Fibroblast of lung (primary cell): ENCODE measurements around the gene TEK. TPM values are rescaled to one million over a fixed set of nuclear protein-coding genes. Genes with fewer than 3 reads are reported as not detected.
A peak's percentile ranks its signal among the peaks of the same experiment; 100 is the strongest.

ENCODE experiments used
- DNase-seq, 2 donors: peaks; one replicate each; pipeline versions ENCODE4 v3.0.0 to v3.0.0-alpha.2; 2010; ENCODE audit warnings: low read depth in 2 of 2
- H2AFZ ChIP-seq: 2 replicates; pipeline ENCODE4 v1.5.1; 2012; ENCODE audit warnings: low read length, control low read depth, inconsistent platforms
- H3K27ac ChIP-seq: 2 replicates; pipeline ENCODE4 v1.5.1; 2011; ENCODE audit warnings: low read length, control low read depth; ENCODE audit not compliant: insufficient read depth
- H3K27me3 ChIP-seq: 2 replicates; pipeline ENCODE4 v1.5.1; 2011; ENCODE audit warnings: mild to moderate bottlenecking, low read length; ENCODE audit not compliant: control insufficient read depth, insufficient read depth
- H3K36me3 ChIP-seq: 2 replicates; pipeline ENCODE4 v1.5.1; 2011; ENCODE audit warnings: low read length; ENCODE audit not compliant: control insufficient read depth, insufficient read depth
- H3K4me1 ChIP-seq: 2 replicates; pipeline ENCODE4 v1.5.1; 2011; ENCODE audit warnings: low read length; ENCODE audit not compliant: control insufficient read depth, insufficient read depth; ENCODE audit errors: extremely low read depth
- H3K4me2 ChIP-seq: 2 replicates; pipeline ENCODE4 v1.5.1; 2011; ENCODE audit warnings: low read length, control low read depth; ENCODE audit not compliant: insufficient read depth; ENCODE audit errors: extremely low read depth
- H3K4me3 ChIP-seq, 4 experiments: fragments of 200-600 bp in 1 of 4; sonication (generic) in 1 of 4; replicated peaks in 1 of 4; 2 replicates each; pipeline ENCODE4 v1.5.1; 2011 to 2016; ENCODE audit warnings: low read length in 4 of 4, low read depth in 3 of 4, mild to moderate bottlenecking in 3 of 4, control low read depth in 2 of 4, inconsistent platforms in 1 of 4, mixed read lengths in 1 of 4; ENCODE audit not compliant: insufficient read depth in 1 of 4; ENCODE audit errors: control extremely low read depth in 1 of 4
- H3K79me2 ChIP-seq: 2 replicates; pipeline ENCODE4 v1.5.1; 2012; ENCODE audit warnings: mild to moderate bottlenecking, low read length, inconsistent platforms; ENCODE audit not compliant: control insufficient read depth, insufficient read depth
- H3K9ac ChIP-seq: 2 replicates; pipeline ENCODE4 v1.5.1; 2011; ENCODE audit warnings: mild to moderate bottlenecking, low read length, control low read depth; ENCODE audit not compliant: insufficient read depth
- H3K9me3 ChIP-seq: 2 replicates; pipeline ENCODE4 v1.5.1; 2012; ENCODE audit warnings: low read depth, low read length; ENCODE audit not compliant: control insufficient read depth, insufficient read depth
- H4K20me1 ChIP-seq: 2 replicates; pipeline ENCODE4 v1.5.1; 2011; ENCODE audit warnings: low read length; ENCODE audit not compliant: control insufficient read depth, insufficient read depth; ENCODE audit errors: extremely low read depth
- EZH2 ChIP-seq: IDR thresholded peaks from 2 replicates; pipeline ENCODE4 v1.5.1; 2012; ENCODE audit warnings: low read length, control low read depth, mild to moderate bottlenecking; ENCODE audit errors: missing control alignments
- polyA plus RNA-seq, 2 donors: library from polyadenylated mRNA; depleted of rRNA in 1 of 2; stranded (reverse) in 1 of 2; unstranded in 1 of 2; fragments of >200 nt; gene quantifications; 2 replicates each; pipeline ENCODE4 v1.2.1, GENCODE V29; 2011 to 2012; ENCODE audit warnings: missing spikeins in 1 of 2
- total RNA-seq: library from RNA; depleted of rRNA; stranded (reverse); fragments of >200 nt; gene quantifications from 2 replicates; pipeline ENCODE4 v1.2.1, GENCODE V29; 2014
- TF ChIP-seq, protein P1 (sequence below), 2 donors: IDR thresholded peaks in 1 of 2; conservative IDR thresholded peaks in 1 of 2; 1 replicate in 1 of 2; 2 replicates in 1 of 2; pipeline ENCODE4 v1.5.1; 2011 to 2012; ENCODE audit warnings: low read length in 2 of 2, control low read depth in 1 of 2, inconsistent platforms in 1 of 2, low read depth in 1 of 2, mild to moderate bottlenecking in 1 of 2

Gene TEK
- total and polyA plus RNA-seq, 2 donors (not counting 1 experiment from before 2014, with no cell fraction given), result 0.77 to 1.8 TPM

DNA sequence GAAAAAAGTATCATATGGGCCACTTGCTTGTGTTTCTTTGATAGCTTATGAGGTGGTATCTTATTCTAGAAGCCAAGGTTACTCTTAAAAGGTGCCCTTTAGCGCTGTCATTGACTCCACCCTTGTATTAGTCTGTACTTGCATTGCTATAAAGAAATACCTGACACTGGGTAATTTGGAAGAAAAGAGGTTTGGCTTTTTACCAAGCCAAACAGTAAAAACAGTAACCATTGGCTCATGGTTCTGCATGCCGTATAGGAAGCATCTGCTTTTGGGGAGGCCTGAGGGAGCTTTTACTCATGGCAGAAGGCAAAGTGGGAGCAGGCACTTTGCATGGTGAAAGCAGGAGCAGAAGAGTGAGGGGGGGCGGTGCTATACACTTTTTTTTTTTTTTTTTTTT is 87.4 kb downstream of the TEK start:
- Histone ChIP-seq H3K4me3 (no peak overlapping the region), H3K9me3 (no peaks in the 10 kb centered on the region), H3K27ac (no peak overlapping the region), H3K27me3 (no peaks in the 10 kb centered on the region), H3K4me1 (no peaks in the 10 kb centered on the region), H3K4me2 (no peak overlapping the region), H3K36me3 (no peaks in the 10 kb centered on the region), H3K79me2 (no peaks in the 10 kb centered on the region), H4K20me1 (no peaks in the 10 kb centered on the region), H3K9ac (no peak overlapping the region), H2AFZ (no peak overlapping the region)
- TF ChIP-seq, protein P1, sequence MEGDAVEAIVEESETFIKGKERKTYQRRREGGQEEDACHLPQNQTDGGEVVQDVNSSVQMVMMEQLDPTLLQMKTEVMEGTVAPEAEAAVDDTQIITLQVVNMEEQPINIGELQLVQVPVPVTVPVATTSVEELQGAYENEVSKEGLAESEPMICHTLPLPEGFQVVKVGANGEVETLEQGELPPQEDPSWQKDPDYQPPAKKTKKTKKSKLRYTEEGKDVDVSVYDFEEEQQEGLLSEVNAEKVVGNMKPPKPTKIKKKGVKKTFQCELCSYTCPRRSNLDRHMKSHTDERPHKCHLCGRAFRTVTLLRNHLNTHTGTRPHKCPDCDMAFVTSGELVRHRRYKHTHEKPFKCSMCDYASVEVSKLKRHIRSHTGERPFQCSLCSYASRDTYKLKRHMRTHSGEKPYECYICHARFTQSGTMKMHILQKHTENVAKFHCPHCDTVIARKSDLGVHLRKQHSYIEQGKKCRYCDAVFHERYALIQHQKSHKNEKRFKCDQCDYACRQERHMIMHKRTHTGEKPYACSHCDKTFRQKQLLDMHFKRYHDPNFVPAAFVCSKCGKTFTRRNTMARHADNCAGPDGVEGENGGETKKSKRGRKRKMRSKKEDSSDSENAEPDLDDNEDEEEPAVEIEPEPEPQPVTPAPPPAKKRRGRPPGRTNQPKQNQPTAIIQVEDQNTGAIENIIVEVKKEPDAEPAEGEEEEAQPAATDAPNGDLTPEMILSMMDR (conservative IDR thresholded peaks at IDR 0.05 in 1 of 2, IDR thresholded peaks at IDR 0.05 in 1 of 2; ENCODE audit: low read depth in 1 of 2, low read length in 2 of 2), result no peak
- TF ChIP-seq EZH2, result no peak
- DNase-seq, result no peak

DNA sequence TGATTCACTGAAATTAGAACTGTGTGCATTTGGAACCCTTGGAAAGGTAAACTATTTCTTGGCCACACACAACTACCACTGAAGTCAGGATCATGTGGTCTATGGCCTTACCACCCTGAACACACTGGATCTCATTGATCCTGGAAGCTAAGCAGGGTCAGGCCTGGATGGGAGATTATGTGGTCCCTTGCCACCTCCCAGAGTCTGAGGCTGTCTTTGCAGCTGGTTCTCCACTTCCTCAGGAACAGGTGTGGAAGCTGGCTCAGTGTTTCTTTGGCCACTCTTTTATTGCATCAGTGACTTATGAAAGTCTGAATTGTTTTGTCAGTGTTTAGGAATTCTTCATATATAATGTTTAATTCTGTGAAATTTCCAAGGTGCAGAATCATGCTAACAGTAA is 89.2 kb downstream of the TEK start:
- no peaks in the 10 kb centered on the region for H3K4me1 ChIP-seq
- no peaks in the 10 kb centered on the region for H3K27me3 ChIP-seq
- no peaks in the 10 kb centered on the region for H4K20me1 ChIP-seq
- no peak overlapping the region for H2AFZ ChIP-seq
- TF ChIP-seq, protein P1 (conservative IDR thresholded peaks at IDR 0.05 in 1 of 2, IDR thresholded peaks at IDR 0.05 in 1 of 2; ENCODE audit: low read depth in 1 of 2, low read length in 2 of 2), result peak; percentile 18 to 33
- no peak for TF ChIP-seq EZH2
- H3K9ac ChIP-seq, result no peak overlapping the region
- no peak overlapping the region for H3K4me2 ChIP-seq
- H3K36me3 ChIP-seq, result no peaks in the 10 kb centered on the region
- no peak overlapping the region for H3K4me3 ChIP-seq
- H3K9me3 ChIP-seq, result no peaks in the 10 kb centered on the region
- DNase-seq, result peak in 1 of 2 donors; percentile 51
- no peak overlapping the region for H3K27ac ChIP-seq
- no peaks in the 10 kb centered on the region for H3K79me2 ChIP-seq

DNA sequence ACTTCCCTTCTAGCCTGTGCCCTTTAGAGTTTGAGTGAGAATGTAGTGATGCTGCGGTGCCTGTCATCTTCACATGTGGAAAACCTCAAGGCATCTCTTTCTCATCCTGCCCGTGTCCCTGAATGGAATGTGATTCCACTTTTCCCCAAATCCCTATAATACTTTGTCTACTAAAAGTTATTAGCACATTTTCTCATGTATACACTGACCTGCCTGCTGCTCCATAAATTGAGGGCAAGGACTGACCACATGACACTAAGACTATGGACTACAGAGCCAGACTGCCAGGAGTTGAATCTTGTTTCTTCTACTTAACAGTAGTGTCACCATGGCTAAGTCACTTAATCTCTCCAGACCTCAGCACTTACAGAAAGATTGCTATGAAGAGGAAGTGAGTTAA is 93.0 kb downstream of the TEK start:
- Histone ChIP-seq H3K4me2 (no peak overlapping the region), H3K4me1 (no peaks in the 10 kb centered on the region), H3K27me3 (no peaks in the 10 kb centered on the region), H4K20me1 (no peaks in the 10 kb centered on the region), H3K79me2 (no peaks in the 10 kb centered on the region), H3K4me3 (no peak overlapping the region), H2AFZ (no peak overlapping the region), H3K9me3 (no peaks in the 10 kb centered on the region), H3K27ac (no peak overlapping the region), H3K9ac (no peak overlapping the region), H3K36me3 (no peaks in the 10 kb centered on the region)
- DNase-seq, result no peak
- TF ChIP-seq, protein P1 (conservative IDR thresholded peaks at IDR 0.05 in 1 of 2, IDR thresholded peaks at IDR 0.05 in 1 of 2; ENCODE audit: low read depth in 1 of 2, low read length in 2 of 2), result no peak
- no peak for TF ChIP-seq EZH2
